SK-N-SH (cell line): ENCODE data around the gene TAAR2. TPM values are rescaled to one million over a fixed set of nuclear protein-coding genes. Genes with fewer than 3 reads are reported as not detected.

Experiments used
- CTCF ChIA-PET: fragments of 300-600, 350-600 bp; formaldehyde crosslinking; extraction: SDS; loops from one replicate; lab custom pipeline; 2021; lab: Yijun Ruan, JAX
- POLR2A ChIA-PET: fragments of 350-600 bp; sonication (Branson Sonifier 250); formaldehyde crosslinking; extraction: SDS; loops from one replicate; lab custom pipeline; 2020; ENCODE audit warnings: antibody characterized with exemption, inconsistent platforms; lab: Yijun Ruan, JAX
- DNase-seq: peaks from one replicate; pipeline ENCODE4 v3.0.0; 2012
- H2AFZ ChIP-seq: fragments of 200-600 bp; sonication (generic); 2 replicates; pipeline ENCODE4 v1.8.1; 2016; ENCODE audit warnings: antibody characterized with exemption, mild to moderate bottlenecking, low read depth
- H3F3A ChIP-seq: fragments of 200-600 bp; sonication (generic); replicated peaks from 2 replicates; pipeline ENCODE3; 2016; ENCODE audit warnings: antibody characterized with exemption, mild to moderate bottlenecking; ENCODE audit not compliant: insufficient read depth
- H3K27ac ChIP-seq, 2 experiments: fragments of 200-500 bp in 1 of 2; fragments of 200-600 bp in 1 of 2; sonication (Bioruptor generic) in 1 of 2; sonication (generic), shearing (Covaris generic) in 1 of 2; 2 replicates each; pipeline versions ENCODE4 v1.5.1 to v1.6.1; 2014 to 2016; ENCODE audit warnings: low read depth in 2 of 2, inconsistent platforms in 1 of 2, low read length in 1 of 2, mild to moderate bottlenecking in 1 of 2, mixed read lengths in 1 of 2
- H3K27me3 ChIP-seq: fragments of 200-600 bp; sonication (generic), shearing (Covaris generic); 2 replicates; pipeline ENCODE4 v1.6.1; 2016; ENCODE audit warnings: mixed run types; ENCODE audit not compliant: insufficient read depth
- H3K36me3 ChIP-seq, 2 experiments: fragments of 200-500 bp in 1 of 2; fragments of 200-600 bp in 1 of 2; sonication (Bioruptor generic) in 1 of 2; sonication (generic) in 1 of 2; replicated peaks in 1 of 2; 2 replicates each; pipeline versions ENCODE3 to v1.5.1; 2014 to 2016; ENCODE audit warnings: low read length in 1 of 2, mild to moderate bottlenecking in 1 of 2; ENCODE audit not compliant: insufficient read depth in 2 of 2, control insufficient read depth in 1 of 2
- H3K4me1 ChIP-seq, 2 experiments: fragments of 200-500 bp in 1 of 2; fragments of 200-600 bp in 1 of 2; sonication (Bioruptor generic) in 1 of 2; sonication (generic), shearing (Covaris generic) in 1 of 2; 2 replicates each; pipeline versions ENCODE4 v1.5.1 to v1.6.1; 2014 to 2016; ENCODE audit warnings: low read depth in 1 of 2, low read length in 1 of 2, mixed run types in 1 of 2; ENCODE audit not compliant: insufficient read depth in 2 of 2, control insufficient read depth in 1 of 2
- H3K4me2 ChIP-seq: fragments of 200-600 bp; sonication (generic), shearing (Covaris generic); 2 replicates; pipeline ENCODE4 v1.6.1; 2017; ENCODE audit warnings: mixed run types
- H3K4me3 ChIP-seq, 2 experiments: fragments of 200-500 bp in 1 of 2; fragments of 200-600 bp in 1 of 2; sonication (Bioruptor generic) in 1 of 2; sonication (generic), shearing (Covaris generic) in 1 of 2; 2 replicates each; pipeline versions ENCODE4 v1.5.1 to v1.8.1; 2014 to 2016; ENCODE audit warnings: low read depth in 2 of 2, inconsistent platforms in 1 of 2, low read length in 1 of 2, mild to moderate bottlenecking in 1 of 2, mixed read lengths in 1 of 2, moderate library complexity in 1 of 2
- H3K79me2 ChIP-seq: fragments of 200-600 bp; sonication (generic); 2 replicates; pipeline ENCODE4 v1.8.1; 2017; ENCODE audit warnings: mild to moderate bottlenecking; ENCODE audit not compliant: insufficient read depth
- H3K9ac ChIP-seq: fragments of 200-600 bp; sonication (generic); 2 replicates; pipeline ENCODE4 v1.6.1; 2017; ENCODE audit warnings: mixed run types
- H3K9me2 ChIP-seq: fragments of 200-600 bp; sonication (generic); 2 replicates; pipeline ENCODE4 v1.6.1; 2017; ENCODE audit warnings: mixed run types
- H3K9me3 ChIP-seq: fragments of 200-600 bp; sonication (generic); 2 replicates; pipeline ENCODE4 v1.6.1; 2017; ENCODE audit warnings: mixed run types, mild to moderate bottlenecking, moderate library complexity
- H4K20me1 ChIP-seq: fragments of 200-600 bp; sonication (generic); 2 replicates; pipeline ENCODE4 v1.6.1; 2017; ENCODE audit warnings: mild to moderate bottlenecking, mixed run types; ENCODE audit not compliant: insufficient read depth
- CHD2 ChIP-seq: fragments of 150-350 bp; IDR thresholded peaks from 2 replicates; pipeline ENCODE4 v1.6.1; 2018; ENCODE audit warnings: low read length; ENCODE audit not compliant: partially characterized antibody
- CTCF ChIP-seq: fragments of 200-600 bp; sonication (generic); IDR thresholded peaks from 2 replicates; pipeline ENCODE4 v1.6.1; 2017; ENCODE audit warnings: antibody characterized with exemption, mild to moderate bottlenecking, moderate library complexity
- ELF1 ChIP-seq: IDR thresholded peaks from 2 replicates; pipeline ENCODE4 v1.4.0; 2012
- FOXJ3 ChIP-seq: sonication (generic); formaldehyde crosslinking; IDR thresholded peaks from 2 replicates; pipeline ENCODE4 v1.5.1; 2020; ENCODE audit warnings: mild to moderate bottlenecking, missing genetic modification reagents
- MXI1 ChIP-seq: IDR thresholded peaks from 2 replicates; pipeline ENCODE4 v1.6.1; 2012; ENCODE audit warnings: mild to moderate bottlenecking, low read depth, low read length, improper control_type of control experiment
- PBX3 ChIP-seq: IDR thresholded peaks from 2 replicates; pipeline ENCODE4; 2012
- RAD21 ChIP-seq: IDR thresholded peaks from 2 replicates; pipeline ENCODE4 v1.6.1; 2012; ENCODE audit warnings: mild to moderate bottlenecking, low read length
- REST ChIP-seq: IDR thresholded peaks from 2 replicates; pipeline ENCODE4 v1.6.1; 2012; ENCODE audit warnings: mild to moderate bottlenecking, low read depth, low read length, moderate library complexity
- RFX5 ChIP-seq: IDR thresholded peaks from 2 replicates; pipeline ENCODE4 v1.6.1; 2012; ENCODE audit warnings: mild to moderate bottlenecking, improper control_type of control experiment, low read length
- RXRA ChIP-seq: IDR thresholded peaks from 2 replicates; pipeline ENCODE4 v1.4.0; 2012; ENCODE audit warnings: low read depth, mild to moderate bottlenecking, borderline replicate concordance
- SIN3A ChIP-seq: IDR thresholded peaks from 2 replicates; pipeline ENCODE4 v1.6.1; 2012; ENCODE audit warnings: low read depth, mild to moderate bottlenecking, low read length, moderate library complexity, borderline replicate concordance
- SMC3 ChIP-seq: IDR thresholded peaks from 2 replicates; pipeline ENCODE4 v1.6.1; 2012; ENCODE audit warnings: low read depth, low read length, improper control_type of control experiment
- TEAD4 ChIP-seq: IDR thresholded peaks from 2 replicates; pipeline ENCODE4 v1.4.0; 2012; ENCODE audit warnings: mild to moderate bottlenecking, borderline replicate concordance; ENCODE audit not compliant: insufficient read depth
- USF1 ChIP-seq: IDR thresholded peaks from 2 replicates; pipeline ENCODE4 v1.4.0; 2012; ENCODE audit warnings: low read depth, borderline replicate concordance
- YY1 ChIP-seq: IDR thresholded peaks from 2 replicates; pipeline ENCODE4 v1.4.0; 2012; ENCODE audit warnings: low read depth, mild to moderate bottlenecking
- WGBS: methylation state at CpG from one replicate; pipeline ENCODE4 v1.1.6; 2017; ENCODE audit warnings: low lambda C conversion rate; 5-methylcytosine and 5-hydroxymethylcytosine counted together
- polyA plus RNA-seq, 3 experiments: library from polyadenylated mRNA; depleted of rRNA; stranded (reverse); fragments of >200 nt; gene quantifications; 2 replicates each; pipeline ENCODE4 v1.2.3, GENCODE V29; 2012
- TF ChIP-seq, protein P1 (sequence below): IDR thresholded peaks from 2 replicates; pipeline ENCODE4 v1.4.0; 2012; ENCODE audit warnings: low read depth
- TF ChIP-seq, protein P2 (sequence below): fragments of 150-350 bp; IDR thresholded peaks from 2 replicates; pipeline ENCODE4 v1.6.1; 2016; ENCODE audit warnings: mild to moderate bottlenecking, low read depth, low read length

TAAR2 gene
- polyA plus RNA-seq, 1 of the 3 experiments (the other 2 are of a cell fraction) = not detected

DNA sequence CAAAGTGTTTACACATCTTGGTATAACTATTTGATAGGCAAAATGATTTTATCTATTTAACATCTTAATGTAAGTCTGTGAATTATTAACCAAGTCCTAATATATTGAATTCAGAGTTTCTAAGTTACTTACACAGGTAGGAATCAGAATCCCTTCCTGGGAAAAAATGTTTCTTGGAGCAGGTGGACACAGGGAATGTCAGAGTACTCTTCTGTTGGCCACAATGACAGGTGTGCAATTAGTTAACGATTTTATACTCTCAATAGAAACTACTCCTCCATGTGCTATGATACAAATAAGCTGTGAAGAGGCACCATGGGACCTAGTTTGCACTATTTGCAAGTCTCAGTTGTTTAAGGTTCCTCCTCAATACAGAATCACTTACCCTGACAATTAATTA, 33.7 kb downstream of the TAAR2 start:
- ChIA-PET POLR2A (no interaction called here), CTCF (no interaction called here)
- TF ChIP-seq YY1 (no peak), FOXJ3 (CRISPR knock-in tag) (no peak), SIN3A (no peak), SMC3 (no peak), ELF1 (no peak), RAD21 (no peak), RXRA (no peak), MXI1 (no peak), RFX5 (no peak), REST (no peak), USF1 (no peak), PBX3 (no peak), CTCF (no peak), TEAD4 (no peak), CHD2 (no peak)
- TF ChIP-seq, protein P1, sequence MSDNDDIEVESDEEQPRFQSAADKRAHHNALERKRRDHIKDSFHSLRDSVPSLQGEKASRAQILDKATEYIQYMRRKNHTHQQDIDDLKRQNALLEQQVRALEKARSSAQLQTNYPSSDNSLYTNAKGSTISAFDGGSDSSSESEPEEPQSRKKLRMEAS = no peak
- TF ChIP-seq, protein P2, sequence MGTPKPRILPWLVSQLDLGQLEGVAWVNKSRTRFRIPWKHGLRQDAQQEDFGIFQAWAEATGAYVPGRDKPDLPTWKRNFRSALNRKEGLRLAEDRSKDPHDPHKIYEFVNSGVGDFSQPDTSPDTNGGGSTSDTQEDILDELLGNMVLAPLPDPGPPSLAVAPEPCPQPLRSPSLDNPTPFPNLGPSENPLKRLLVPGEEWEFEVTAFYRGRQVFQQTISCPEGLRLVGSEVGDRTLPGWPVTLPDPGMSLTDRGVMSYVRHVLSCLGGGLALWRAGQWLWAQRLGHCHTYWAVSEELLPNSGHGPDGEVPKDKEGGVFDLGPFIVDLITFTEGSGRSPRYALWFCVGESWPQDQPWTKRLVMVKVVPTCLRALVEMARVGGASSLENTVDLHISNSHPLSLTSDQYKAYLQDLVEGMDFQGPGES = no peak
- Histone ChIP-seq H3K79me2 (no peaks in the 10 kb centered on the region), H3K9ac (no peak overlapping the region), H3K27ac (no peak overlapping the region), H3K9me3 (no peaks in the 10 kb centered on the region), H3K36me3 (no peaks in the 10 kb centered on the region), H3K27me3 (no peaks in the 10 kb centered on the region), H3K4me2 (no peak overlapping the region), H4K20me1 (no peaks in the 10 kb centered on the region), H3K4me1 (no peaks in the 10 kb centered on the region), H2AFZ (no peak overlapping the region), H3F3A (no peaks in the 10 kb centered on the region), H3K9me2 (no peaks in the 10 kb centered on the region), H3K4me3 (no peak overlapping the region)
- DNase-seq = no peak
- 0% methylated on average over 1 of the region's 1 CpG for WGBS
